Liver (tissue), 9 donors: ENCODE data around the gene NOS3. TPM values are rescaled to one million over a fixed set of nuclear protein-coding genes. Genes with fewer than 3 reads are reported as not detected.

Experiments used
- DNase-seq: peaks from one replicate; pipeline ENCODE4 v3.0.0-alpha.2; 2017; ENCODE audit warnings: low spot score
- H3K27ac ChIP-seq, 2 donors: one replicate each; pipeline ENCODE4 v1.7.0; 2013; ENCODE audit warnings: inconsistent platforms in 2 of 2, low read length in 2 of 2, control low read depth in 1 of 2, low read depth in 1 of 2, mild to moderate bottlenecking in 1 of 2
- H3K27me3 ChIP-seq, 4 donors: one replicate each; pipeline versions ENCODE4 v1.6.1 to v1.7.0; 2013; ENCODE audit warnings: low read length in 3 of 4, inconsistent platforms in 1 of 4, mild to moderate bottlenecking in 1 of 4, moderate library complexity in 1 of 4; ENCODE audit not compliant: control insufficient read depth in 4 of 4, insufficient read depth in 4 of 4
- H3K36me3 ChIP-seq, 4 donors: one replicate each; pipeline versions ENCODE4 v1.6.1 to v1.7.0; 2013; ENCODE audit warnings: low read length in 3 of 4, mild to moderate bottlenecking in 3 of 4, low read depth in 1 of 4, moderate library complexity in 1 of 4; ENCODE audit not compliant: control insufficient read depth in 4 of 4, insufficient read depth in 3 of 4
- H3K4me1 ChIP-seq, 4 donors: one replicate each; pipeline versions ENCODE4 v1.6.1 to v1.7.0; 2013; ENCODE audit warnings: low read length in 3 of 4, mild to moderate bottlenecking in 3 of 4, moderate library complexity in 1 of 4; ENCODE audit not compliant: control insufficient read depth in 4 of 4, insufficient read depth in 4 of 4
- H3K4me3 ChIP-seq, 3 donors: one replicate each; pipeline versions ENCODE4 v1.6.1 to v1.7.0; 2013; ENCODE audit warnings: low read length in 3 of 3, control low read depth in 1 of 3, low read depth in 1 of 3, mild to moderate bottlenecking in 1 of 3
- H3K9ac ChIP-seq, 2 donors: one replicate each; pipeline ENCODE4 v1.7.0; 2013; ENCODE audit warnings: low read length in 2 of 2, mild to moderate bottlenecking in 2 of 2, moderate library complexity in 2 of 2, control low read depth in 1 of 2, low read depth in 1 of 2
- H3K9me3 ChIP-seq, 4 donors: one replicate each; pipeline versions ENCODE4 v1.6.1 to v1.7.0; 2013; ENCODE audit warnings: low read length in 3 of 4; ENCODE audit not compliant: control insufficient read depth in 4 of 4
- ATF3 ChIP-seq: IDR thresholded peaks from 2 replicates; pipeline ENCODE4 v1.6.1; 2016; ENCODE audit warnings: antibody characterized with exemption
- CTCF ChIP-seq: fragments of 150-350 bp; IDR thresholded peaks from 2 replicates; pipeline ENCODE4 v1.5.1; 2017; ENCODE audit warnings: improper control_type of control experiment, low read depth, low read length; ENCODE audit not compliant: missing input control
- EGR1 ChIP-seq, 2 donors: IDR thresholded peaks; 2 replicates each; pipeline ENCODE4 v1.6.1; 2016 to 2018; ENCODE audit warnings: antibody characterized with exemption in 2 of 2, low read depth in 2 of 2
- FOXA1 ChIP-seq: IDR thresholded peaks from 2 replicates; pipeline ENCODE4 v1.6.1; 2016; ENCODE audit warnings: antibody characterized with exemption
- FOXA2 ChIP-seq: IDR thresholded peaks from 2 replicates; pipeline ENCODE4 v1.6.1; 2016; ENCODE audit warnings: antibody characterized with exemption
- GABPA ChIP-seq, 2 donors: IDR thresholded peaks in 1 of 2; conservative IDR thresholded peaks in 1 of 2; 2 replicates each; pipeline ENCODE4 v1.6.1; 2016; ENCODE audit warnings: antibody characterized with exemption in 2 of 2, mild to moderate bottlenecking in 1 of 2, moderate library complexity in 1 of 2
- HNF4A ChIP-seq, 2 donors: conservative IDR thresholded peaks; 2 replicates each; pipeline ENCODE4 v1.6.1; 2016; ENCODE audit warnings: antibody characterized with exemption in 2 of 2, mild to moderate bottlenecking in 2 of 2
- HNF4G ChIP-seq: IDR thresholded peaks from 2 replicates; pipeline ENCODE4 v1.6.1; 2016; ENCODE audit warnings: antibody characterized with exemption
- JUND ChIP-seq, 2 donors: IDR thresholded peaks; 2 replicates each; pipeline ENCODE4 v1.6.1; 2016; ENCODE audit warnings: antibody characterized with exemption in 2 of 2
- MAX ChIP-seq: IDR thresholded peaks from 2 replicates; pipeline ENCODE4 v1.6.1; 2016; ENCODE audit warnings: antibody characterized with exemption
- NR2F2 ChIP-seq: IDR thresholded peaks from 2 replicates; pipeline ENCODE4 v1.6.1; 2016; ENCODE audit warnings: antibody characterized with exemption
- RAD21 ChIP-seq, 2 donors: IDR thresholded peaks; 2 replicates each; pipeline ENCODE4 v1.6.1; 2016; ENCODE audit warnings: antibody characterized with exemption in 2 of 2, mild to moderate bottlenecking in 2 of 2
- REST ChIP-seq: IDR thresholded peaks from 2 replicates; pipeline ENCODE4 v1.6.1; 2016; ENCODE audit warnings: antibody characterized with exemption, mild to moderate bottlenecking
- RXRA ChIP-seq, 2 donors: IDR thresholded peaks; 2 replicates each; pipeline ENCODE4 v1.6.1; 2017 to 2018; ENCODE audit warnings: antibody characterized with exemption in 2 of 2, mild to moderate bottlenecking in 1 of 2
- SP1 ChIP-seq: IDR thresholded peaks from 2 replicates; pipeline ENCODE4 v1.6.1; 2018; ENCODE audit warnings: antibody characterized with exemption, mild to moderate bottlenecking
- TAF1 ChIP-seq: conservative IDR thresholded peaks from 2 replicates; pipeline ENCODE4 v1.6.1; 2016; ENCODE audit warnings: antibody characterized with exemption, mild to moderate bottlenecking
- YY1 ChIP-seq: IDR thresholded peaks from 2 replicates; pipeline ENCODE4 v1.6.1; 2016; ENCODE audit warnings: antibody characterized with exemption, mild to moderate bottlenecking
- ZBTB33 ChIP-seq: IDR thresholded peaks from 2 replicates; pipeline ENCODE4 v1.6.1; 2016; ENCODE audit warnings: antibody characterized with exemption
- WGBS: extraction: QIAGEN DNeasy Blood & Tissue Kit; methylation state at CpG from one replicate; pipeline ENCODE4 v1.1.7; 2013; 5-methylcytosine and 5-hydroxymethylcytosine counted together
- polyA plus RNA-seq, 2 donors: library from polyadenylated mRNA; stranded (reverse) in 1 of 2; unstranded in 1 of 2; fragments of 200-250 nt in 1 of 2; fragments of >200 nt in 1 of 2; fragmentation: Nextera tagmentation in 1 of 2; extraction: Ambion mirVana in 1 of 2; gene quantifications; one replicate each; pipeline versions ENCODE4 v1.2.1 to v1.2.3, GENCODE V29; 2013 to 2015
- total RNA-seq, 2 donors: library from RNA; depleted of rRNA; stranded (reverse); fragments of >200 nt; gene quantifications; one replicate each; pipeline ENCODE4 v1.2.3, GENCODE V29; 2014
- donor health status: healthy.
- donor health status: healthy.
- donor health status: healthy.
- donor health status: healthy.
- donor health status: healthy.

The NOS3 gene
- total and polyA plus RNA-seq, 4 donors: 1.6 to 6.1 (median 5.1) TPM

GRCh38 chr7:151057506-151057988, 66.7 kb downstream of the NOS3 start, which contains the start of gene CDK5:
Gene CDK5 (minus strand): TSS chr7:151057897. CDS start chr7:151057848, 49 bp downstream.
- peak within 1 kb of the TSS; percentile 83 to 89 for H3K27ac ChIP-seq
- H3K9me3 ChIP-seq: no peaks in the 10 kb centered on the region
- peaks cover 17 to 46% (median 38%) of the 10 kb centered on the region in 4 donors for H3K4me1 ChIP-seq
- no peak for DNase-seq
- H3K36me3 ChIP-seq: no peaks in the 10 kb centered on the region
- peak within 1 kb of the TSS; percentile 42 to 55 for H3K9ac ChIP-seq
- H3K27me3 ChIP-seq: no peaks in the 10 kb centered on the region
- peak within 1 kb of the TSS; percentile 79 to 87 (median 80) for H3K4me3 ChIP-seq
- under 1% methylated on average over 30 of the region's 30 CpGs for WGBS
- no peak for TF ChIP-seq GABPA (IDR thresholded peaks at IDR 0.05 in 1 of 2, conservative IDR thresholded peaks at IDR 0.05 in 1 of 2)
- no peak for TF ChIP-seq ZBTB33
- TF ChIP-seq MAX: no peak
- no peak for TF ChIP-seq RXRA (IDR thresholded peaks at IDR 0.05)
- TF ChIP-seq FOXA1: no peak
- no peak for TF ChIP-seq EGR1 (IDR thresholded peaks at IDR 0.05; ENCODE audit: low read depth in 2 of 2)
- no peak for TF ChIP-seq NR2F2
- TF ChIP-seq ATF3: no peak
- TF ChIP-seq SP1: no peak
- TF ChIP-seq FOXA2: no peak
- no peak for TF ChIP-seq HNF4A (conservative IDR thresholded peaks at IDR 0.05)
- TF ChIP-seq CTCF: no peak
- TF ChIP-seq JUND (IDR thresholded peaks at IDR 0.05): no peak
- no peak for TF ChIP-seq REST
- no peak for TF ChIP-seq RAD21 (IDR thresholded peaks at IDR 0.05)
- TF ChIP-seq HNF4G: no peak
- TF ChIP-seq TAF1: no peak
- no peak for TF ChIP-seq YY1
